ENCODE results near the gene CPNE2. TPM values are rescaled to one million over a fixed set of nuclear protein-coding genes. Genes with fewer than 3 reads are reported as not detected.
A peak's percentile ranks its signal among the peaks of the same experiment; 100 is the strongest.

CPNE2 gene
- total RNA-seq, 1 donor from 2014 or later, result 8.3 TPM

DNA sequence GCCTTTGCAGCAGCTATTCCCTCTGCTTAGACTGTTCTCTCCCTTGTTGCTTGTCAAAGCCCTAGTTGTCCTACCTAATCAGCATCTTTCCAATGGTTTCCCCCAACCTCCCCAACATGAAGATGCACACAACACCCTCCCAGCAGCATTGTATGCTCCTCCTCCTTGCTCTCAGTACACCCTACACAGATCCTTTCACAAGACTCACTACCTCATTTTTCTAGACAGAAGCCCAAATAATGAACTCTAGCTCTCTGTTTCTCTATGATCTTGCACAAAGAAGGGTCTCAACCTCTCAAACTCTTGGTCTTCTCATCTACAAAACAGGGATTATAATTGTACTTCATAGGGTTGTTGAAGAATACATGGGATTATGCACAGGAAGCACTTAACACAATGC is 74.1 kb downstream of the CPNE2 start:
- no peak overlapping the region for H3K4me3 Mint-ChIP-seq
- ChIA-PET CTCF (interaction anchor here (2.0 kb wide), 1 partner anchor 82 kb away, joined by 7 read pairs; no protein-coding TSS in a partner anchor), POLR2A (no interaction called here)
- no peaks in the 10 kb centered on the region for H3K27me3 Mint-ChIP-seq
- TF ChIP-seq, protein P1, sequence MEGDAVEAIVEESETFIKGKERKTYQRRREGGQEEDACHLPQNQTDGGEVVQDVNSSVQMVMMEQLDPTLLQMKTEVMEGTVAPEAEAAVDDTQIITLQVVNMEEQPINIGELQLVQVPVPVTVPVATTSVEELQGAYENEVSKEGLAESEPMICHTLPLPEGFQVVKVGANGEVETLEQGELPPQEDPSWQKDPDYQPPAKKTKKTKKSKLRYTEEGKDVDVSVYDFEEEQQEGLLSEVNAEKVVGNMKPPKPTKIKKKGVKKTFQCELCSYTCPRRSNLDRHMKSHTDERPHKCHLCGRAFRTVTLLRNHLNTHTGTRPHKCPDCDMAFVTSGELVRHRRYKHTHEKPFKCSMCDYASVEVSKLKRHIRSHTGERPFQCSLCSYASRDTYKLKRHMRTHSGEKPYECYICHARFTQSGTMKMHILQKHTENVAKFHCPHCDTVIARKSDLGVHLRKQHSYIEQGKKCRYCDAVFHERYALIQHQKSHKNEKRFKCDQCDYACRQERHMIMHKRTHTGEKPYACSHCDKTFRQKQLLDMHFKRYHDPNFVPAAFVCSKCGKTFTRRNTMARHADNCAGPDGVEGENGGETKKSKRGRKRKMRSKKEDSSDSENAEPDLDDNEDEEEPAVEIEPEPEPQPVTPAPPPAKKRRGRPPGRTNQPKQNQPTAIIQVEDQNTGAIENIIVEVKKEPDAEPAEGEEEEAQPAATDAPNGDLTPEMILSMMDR (IDR thresholded peaks at IDR 0.05), result no peak
- no peak overlapping the region for H3K27ac Mint-ChIP-seq
- H3K9me3 Mint-ChIP-seq, result no peaks in the 10 kb centered on the region
- ATAC-seq (ENCODE audit: low read depth) (no peak), DNase-seq (no peak)
- peaks cover 14% of the 10 kb centered on the region for H3K4me1 Mint-ChIP-seq
- intact Hi-C loops (cut with micrococcal nuclease), result loop anchor here (5.0 kb wide), 1 partner anchor 589 kb away; no protein-coding TSS in a partner anchor
- peaks cover 80% of the 10 kb centered on the region for H3K36me3 Mint-ChIP-seq (ENCODE audit: low read depth)

GRCh38 chr16:57166951-57167350 is 74.6 kb downstream of the CPNE2 start:
- Mint-ChIP-seq H3K9me3 (no peaks in the 10 kb centered on the region), H3K4me3 (no peak overlapping the region), H3K36me3 (ENCODE audit: low read depth) (peaks cover 81% of the 10 kb centered on the region), H3K27me3 (no peaks in the 10 kb centered on the region), H3K4me1 (peaks cover 14% of the 10 kb centered on the region), H3K27ac (no peak overlapping the region)
- ChIA-PET POLR2A (no interaction called here), CTCF (interaction anchor here (2.0 kb wide), 1 partner anchor 82 kb away, joined by 7 read pairs; no protein-coding TSS in a partner anchor)
- TF ChIP-seq, protein P1 (IDR thresholded peaks at IDR 0.05), result no peak
- ATAC-seq (ENCODE audit: low read depth) (no peak), DNase-seq (no peak)
- intact Hi-C loops (cut with micrococcal nuclease), result loop anchor here (5.0 kb wide), 1 partner anchor 590 kb away; no protein-coding TSS in a partner anchor

DNA sequence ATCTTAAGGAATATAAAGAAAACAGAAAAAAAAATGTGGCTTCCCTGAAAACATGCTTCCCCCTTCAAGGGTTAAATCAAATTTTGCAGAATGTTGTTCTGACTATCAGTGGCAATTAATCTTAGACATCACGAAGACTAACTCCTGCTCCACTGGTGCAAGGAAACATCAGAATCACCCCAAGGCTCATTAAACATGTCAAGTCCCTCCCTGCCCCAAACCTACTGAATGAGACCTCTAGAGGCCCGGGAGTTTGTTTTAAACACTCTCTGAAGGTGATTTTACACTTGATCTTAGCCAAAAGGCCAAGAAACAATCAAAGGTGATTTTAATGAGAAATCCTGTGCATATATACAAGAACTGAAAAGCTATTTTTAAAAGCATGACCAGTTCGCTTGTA is 75.2 kb downstream of the CPNE2 start:
- ATAC-seq (ENCODE audit: low read depth) (no peak), DNase-seq (no peak)
- Mint-ChIP-seq H3K4me1 (peaks cover 14% of the 10 kb centered on the region), H3K4me3 (no peak overlapping the region), H3K36me3 (ENCODE audit: low read depth) (peaks cover 80% of the 10 kb centered on the region), H3K27ac (no peak overlapping the region), H3K9me3 (no peaks in the 10 kb centered on the region), H3K27me3 (no peaks in the 10 kb centered on the region)
- POLR2A ChIA-PET, result no interaction called here
- TF ChIP-seq, protein P1 (IDR thresholded peaks at IDR 0.05), result no peak
- intact Hi-C loops (cut with micrococcal nuclease), result loop anchor here (5.0 kb wide), 1 partner anchor 590 kb away; no protein-coding TSS in a partner anchor
- CTCF ChIA-PET, result interaction anchor here (0.7 to 2.0 kb wide), 3 partner anchors 83 to 203 kb away, joined by 3 to 7 read pairs (median 3); no protein-coding TSS in a partner anchor

DNA sequence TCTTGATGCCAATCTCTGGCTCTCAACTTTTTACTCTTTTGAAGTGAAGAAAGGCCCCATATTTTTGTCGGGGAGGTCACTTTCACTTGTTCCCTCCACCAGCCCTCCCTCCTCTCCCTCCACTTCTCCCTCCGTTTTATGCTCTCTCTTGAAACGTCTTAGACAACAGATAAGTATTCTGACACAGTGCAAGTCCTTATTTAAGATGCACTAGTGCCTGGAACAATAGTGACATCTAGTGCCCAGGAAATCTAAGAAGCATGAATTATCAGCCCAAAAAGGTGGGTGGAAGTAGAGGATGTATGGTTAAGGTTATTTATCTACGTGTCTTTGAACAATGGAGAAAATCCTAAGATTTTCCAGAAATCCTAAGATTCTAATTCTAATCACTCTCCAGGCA is 75.6 kb downstream of the CPNE2 start:
- ATAC-seq (ENCODE audit: low read depth), result peak; percentile 67
- intact Hi-C loops (cut with micrococcal nuclease), result loop anchor here (1.0 to 5.0 kb wide), 5 partner anchors 75 to 591 kb away; partner anchors contain the start of gene CPNE2
- Mint-ChIP-seq H3K4me1 (peaks cover 14% of the 10 kb centered on the region), H3K27ac (no peak overlapping the region), H3K36me3 (ENCODE audit: low read depth) (peaks cover 81% of the 10 kb centered on the region), H3K9me3 (no peaks in the 10 kb centered on the region), H3K4me3 (no peak overlapping the region), H3K27me3 (no peaks in the 10 kb centered on the region)
- ChIA-PET POLR2A (interaction anchor here (0.7 kb wide), 1 partner anchor 297 kb away, joined by 3 read pairs; no protein-coding TSS in a partner anchor), CTCF (interaction anchor here (0.6 to 2.0 kb wide), 4 partner anchors 83 to 223 kb away, joined by 3 to 7 read pairs (median 3); no protein-coding TSS in a partner anchor)
- TF ChIP-seq, protein P1 (IDR thresholded peaks at IDR 0.05), result no peak
- no peak for DNase-seq

- POLR2A ChIA-PET, result interaction anchor here (0.7 kb wide), 2 partner anchors 8 to 207 kb away, joined by 5 to 8 read pairs; no protein-coding TSS in a partner anchor
- H3K27me3 Mint-ChIP-seq, result no peaks in the 10 kb centered on the region
- peaks cover 14% of the 10 kb centered on the region for H3K4me1 Mint-ChIP-seq
- no peak for ATAC-seq (ENCODE audit: low read depth)
- peaks cover 78% of the 10 kb centered on the region for H3K36me3 Mint-ChIP-seq (ENCODE audit: low read depth)
- no peak for DNase-seq
- CTCF ChIA-PET, result interaction anchor here (0.9 to 1.6 kb wide), 2 partner anchors 86 to 204 kb away, joined by 3 to 4 read pairs; no protein-coding TSS in a partner anchor
- no peak overlapping the region for H3K27ac Mint-ChIP-seq
- intact Hi-C loops (cut with micrococcal nuclease), result loop anchor here (2.0 to 5.0 kb wide), 2 partner anchors 77 to 592 kb away; partner anchors contain the start of gene CPNE2
- H3K4me3 Mint-ChIP-seq, result no peak overlapping the region
- TF ChIP-seq, protein P1 (IDR thresholded peaks at IDR 0.05), result no peak
- no peaks in the 10 kb centered on the region for H3K9me3 Mint-ChIP-seq
These were observed 76.9 kb downstream of the CPNE2 start for GRCh38 chr16:57169327-57169726.
